HG03108 (cell line): ENCODE data around the gene TUBB2A.
"Not testable (repeated sequence)": the region's sequence is repeated elsewhere in the genome, so short reads cannot be mapped to it uniquely, and the experiment has no call there.

Source experiments
- ATAC-seq: cut with Tn5 transposase; IDR thresholded peaks from one replicate; pipeline ENCODE4 v1.9.1; 2021; ENCODE audit warnings: moderate library complexity; ENCODE audit not compliant: unreplicated experiment

TUBB2A gene

GRCh38 chr6:3157131-3157933, at the start of gene TUBB2A:
Gene TUBB2A, minus strand, starts transcription at chr6:3157544. Its CDS starts 81 bp downstream, at chr6:3157463.
- ATAC-seq = peak; percentile 76

- ATAC-seq = no peak
Measured at GRCh38 chr6:3206339-3207015, 49.1 kb upstream of the TUBB2A start.

DNA sequence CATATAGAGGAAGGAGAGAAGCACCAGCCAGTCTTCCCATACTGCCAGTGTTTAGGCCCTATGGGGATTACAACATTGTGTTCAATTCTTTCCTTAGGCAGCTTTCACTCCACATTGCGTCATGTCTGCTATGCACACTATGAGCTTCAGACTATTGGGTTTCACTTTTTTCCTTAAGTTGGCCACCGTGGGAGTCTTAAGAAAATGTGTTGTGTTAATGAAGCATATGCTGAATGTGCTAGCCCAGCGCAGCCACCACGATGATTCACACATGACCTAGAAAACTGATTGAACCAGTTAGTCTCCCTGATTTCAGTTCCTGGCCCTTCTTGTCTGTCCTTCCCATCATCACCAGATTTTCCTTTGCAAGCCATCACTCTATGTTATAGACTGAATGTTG, 48.6 kb upstream of the TUBB2A start:
- no peak for ATAC-seq

DNA sequence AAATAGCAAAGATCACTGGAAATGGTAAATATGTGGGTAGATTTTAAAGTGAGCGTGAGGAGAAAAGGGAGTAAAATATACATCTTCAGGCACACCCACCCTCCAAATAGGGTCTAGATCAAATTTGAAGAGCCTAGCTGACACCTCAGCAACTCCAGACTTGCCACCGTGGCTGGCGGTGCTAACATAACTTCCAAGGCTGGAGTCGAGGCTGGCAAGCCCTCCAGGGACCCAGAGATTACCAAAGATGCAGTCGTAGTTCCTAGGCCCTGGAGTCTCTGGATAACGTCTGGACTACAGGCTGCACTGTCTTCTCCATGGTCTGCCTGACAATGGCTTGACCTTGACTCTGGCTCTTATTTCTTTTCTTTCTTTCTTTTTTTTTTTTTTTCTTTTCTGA, 47.6 kb upstream of the TUBB2A start:
- ATAC-seq = no peak

DNA sequence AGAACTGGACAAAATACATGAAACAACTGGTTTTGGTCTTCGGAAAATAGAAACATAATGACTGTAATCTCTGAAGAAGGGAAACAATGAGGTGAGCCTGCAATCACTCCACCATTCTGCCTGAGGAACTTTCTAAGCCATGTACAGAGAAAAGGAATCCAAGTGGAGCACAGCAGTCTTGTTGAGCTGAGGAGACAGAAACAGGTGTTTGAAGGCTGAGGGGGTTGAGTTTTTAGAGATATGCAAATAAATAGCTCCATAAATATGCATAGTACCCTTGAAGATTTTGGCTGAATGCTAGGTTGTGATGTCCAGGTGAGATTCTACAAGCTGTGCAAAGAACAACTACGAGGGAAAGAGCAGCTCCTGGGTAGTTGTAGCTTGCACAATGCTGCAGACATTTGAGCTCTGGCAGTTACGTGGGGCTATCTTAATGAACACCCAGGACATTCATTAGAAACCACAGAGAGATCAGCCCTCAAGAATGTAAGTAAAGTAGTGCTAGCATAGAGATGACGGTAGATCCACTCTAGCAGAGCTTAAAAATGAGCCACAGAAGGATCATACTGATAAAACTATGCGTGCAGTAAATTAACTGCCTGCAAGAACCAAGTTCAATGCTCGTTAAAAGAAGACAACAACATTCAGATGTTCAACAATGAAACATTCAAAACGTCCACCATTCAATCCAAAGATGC, 45.8 kb upstream of the TUBB2A start:
- ATAC-seq = no peak

GRCh38 chr6:3201388-3201787, 44.0 kb upstream of the TUBB2A start:
- ATAC-seq = no peak

- ATAC-seq = no peak
Measured at GRCh38 chr6:3200682-3201081, 43.3 kb upstream of the TUBB2A start.

- ATAC-seq = no peak
Measured at GRCh38 chr6:3199382-3199781, 42.0 kb upstream of the TUBB2A start.

GRCh38 chr6:3197734-3198133, 40.4 kb upstream of the TUBB2A start:
- not testable (repeated sequence) for ATAC-seq

- no peak for ATAC-seq
Measured at GRCh38 chr6:3196770-3197169, 39.4 kb upstream of the TUBB2A start.

DNA sequence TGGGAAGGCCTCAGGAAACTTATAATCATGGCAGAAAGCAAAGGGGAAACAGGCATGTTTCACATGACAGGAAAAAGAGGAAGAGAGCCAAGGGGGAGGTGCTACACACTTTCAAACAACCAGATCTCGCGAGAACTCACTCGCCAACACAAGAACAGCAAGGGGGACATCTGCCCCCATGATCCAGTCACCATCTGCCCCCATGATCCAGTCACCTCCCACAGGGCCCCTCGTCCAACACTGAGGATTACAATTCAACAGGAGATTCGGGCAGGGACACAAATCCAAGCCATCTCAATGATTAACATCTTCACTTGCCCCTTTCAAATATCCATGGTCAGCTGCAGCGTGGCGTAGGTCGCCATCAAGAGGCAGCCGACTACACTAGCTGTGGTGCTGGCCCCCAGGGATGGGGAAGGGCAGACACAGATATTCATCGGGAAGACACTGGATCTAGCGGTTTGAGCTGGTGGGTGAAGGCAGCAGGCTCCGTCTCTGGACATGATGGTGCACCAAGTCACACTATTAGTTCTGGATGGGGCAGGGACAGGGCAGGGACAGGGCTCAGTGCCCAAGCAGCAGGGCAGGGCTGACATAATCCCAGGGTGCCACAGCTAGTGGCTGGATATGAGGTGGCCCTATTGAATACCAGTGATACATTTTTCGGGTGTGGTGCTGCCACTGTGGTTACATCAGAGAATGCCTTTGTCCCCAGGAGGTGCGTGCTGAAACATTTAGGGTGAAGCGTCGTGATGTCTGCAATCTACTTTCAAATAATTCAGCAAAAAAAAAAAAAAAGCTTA, 38.6 kb upstream of the TUBB2A start:
- ATAC-seq = no peak

- no peak for ATAC-seq
Measured at GRCh38 chr6:3195420-3195694, 38.0 kb upstream of the TUBB2A start.

DNA sequence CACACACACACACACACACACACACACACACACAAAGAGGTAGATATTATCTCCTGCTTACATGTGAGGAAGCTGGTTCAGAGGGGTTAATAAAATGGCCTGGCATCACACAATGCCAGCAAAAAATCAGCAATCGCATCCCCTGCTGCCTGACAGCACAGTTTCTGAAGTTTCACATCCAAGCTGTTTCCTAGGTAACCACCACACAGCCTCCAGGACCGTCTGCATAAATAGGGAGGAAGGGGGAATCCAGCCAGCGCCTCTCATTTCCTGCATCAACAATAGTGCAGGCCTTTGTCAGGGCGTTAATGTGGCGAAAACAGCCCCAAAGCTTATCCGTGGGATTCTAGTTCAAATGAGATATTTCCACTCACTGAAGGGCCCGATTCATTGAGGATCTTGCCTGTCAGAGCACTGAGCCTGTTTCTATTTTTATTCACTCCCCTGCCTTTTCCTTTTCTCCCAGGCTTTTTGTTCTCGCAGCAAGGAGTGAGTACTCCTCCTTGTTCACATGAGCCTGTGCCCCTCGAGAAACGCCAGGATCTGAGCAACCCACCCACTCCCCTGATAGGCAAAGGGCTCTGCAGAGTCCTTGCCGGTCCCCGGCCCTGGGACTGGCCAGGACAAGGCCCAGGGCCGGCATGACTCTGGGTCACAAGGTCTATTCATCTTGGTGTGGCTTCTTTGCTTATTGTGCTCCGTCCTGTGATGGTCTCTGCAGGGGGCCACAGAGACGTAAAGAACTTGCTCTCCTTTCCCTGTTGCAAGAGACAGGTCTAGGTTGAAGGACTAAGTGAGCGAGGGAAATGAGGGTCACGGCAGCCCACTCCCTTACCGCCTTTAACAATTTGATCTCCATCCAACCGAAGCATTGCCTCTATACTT, 37.4 kb upstream of the TUBB2A start:
- ATAC-seq = no peak

- ATAC-seq = no peak
Measured at GRCh38 chr6:3193102-3193849, 35.9 kb upstream of the TUBB2A start.

- no peak for ATAC-seq
Measured at GRCh38 chr6:3190779-3191178, 33.4 kb upstream of the TUBB2A start.

GRCh38 chr6:3190056-3190455, 32.7 kb upstream of the TUBB2A start:
- ATAC-seq = no peak

- ATAC-seq = not testable (repeated sequence)
Measured at GRCh38 chr6:3189192-3189591, 31.8 kb upstream of the TUBB2A start.

DNA sequence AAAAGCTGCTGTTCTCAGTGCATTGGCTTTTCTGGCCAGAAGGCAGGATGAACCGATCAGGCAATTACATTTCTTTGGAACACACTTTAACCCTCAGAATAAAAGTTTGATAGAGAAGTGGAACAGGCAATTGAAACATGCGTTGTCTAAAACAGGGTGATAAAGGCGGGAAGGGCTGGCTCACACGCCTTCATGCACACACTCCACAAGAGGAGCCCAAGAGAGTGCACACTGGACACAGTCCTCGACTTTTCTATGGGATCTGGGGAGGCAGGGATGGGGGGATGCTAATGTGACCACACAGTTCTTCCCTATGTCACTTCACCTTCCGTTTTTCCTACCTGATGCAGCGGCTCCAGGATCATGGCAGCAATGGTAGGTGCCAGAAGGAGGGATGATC, 30.9 kb upstream of the TUBB2A start:
- no peak for ATAC-seq

GRCh38 chr6:3186974-3187382, 29.6 kb upstream of the TUBB2A start:
- ATAC-seq = no peak

DNA sequence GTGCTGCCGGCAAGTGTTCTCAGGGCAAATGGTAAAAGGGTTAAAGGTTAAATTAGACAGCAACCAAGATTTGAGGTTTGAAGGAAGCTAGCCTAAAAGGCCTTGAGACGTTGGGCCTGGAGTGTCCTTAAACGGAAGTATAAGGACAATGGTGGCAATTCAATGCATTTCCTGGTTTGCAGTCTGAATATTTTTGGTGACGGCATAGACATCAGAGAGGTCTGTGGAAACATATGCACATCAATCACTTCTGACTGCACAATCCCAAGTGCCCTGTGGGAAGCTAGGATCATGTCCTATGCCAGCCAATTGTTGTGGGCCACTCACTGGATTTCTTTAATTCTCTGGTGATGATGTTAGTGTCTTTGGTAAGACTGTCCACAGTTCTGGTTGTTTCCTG, 25.7 kb upstream of the TUBB2A start:
- no peak for ATAC-seq
